HG03442 (cell line): ENCODE data around the gene LMO7.

Experiments used
- ATAC-seq: cut with Tn5 transposase; IDR thresholded peaks from one replicate; pipeline ENCODE4 v1.9.1; 2021; ENCODE audit warnings: mild to moderate bottlenecking, moderate library complexity; ENCODE audit not compliant: unreplicated experiment

The LMO7 gene

DNA sequence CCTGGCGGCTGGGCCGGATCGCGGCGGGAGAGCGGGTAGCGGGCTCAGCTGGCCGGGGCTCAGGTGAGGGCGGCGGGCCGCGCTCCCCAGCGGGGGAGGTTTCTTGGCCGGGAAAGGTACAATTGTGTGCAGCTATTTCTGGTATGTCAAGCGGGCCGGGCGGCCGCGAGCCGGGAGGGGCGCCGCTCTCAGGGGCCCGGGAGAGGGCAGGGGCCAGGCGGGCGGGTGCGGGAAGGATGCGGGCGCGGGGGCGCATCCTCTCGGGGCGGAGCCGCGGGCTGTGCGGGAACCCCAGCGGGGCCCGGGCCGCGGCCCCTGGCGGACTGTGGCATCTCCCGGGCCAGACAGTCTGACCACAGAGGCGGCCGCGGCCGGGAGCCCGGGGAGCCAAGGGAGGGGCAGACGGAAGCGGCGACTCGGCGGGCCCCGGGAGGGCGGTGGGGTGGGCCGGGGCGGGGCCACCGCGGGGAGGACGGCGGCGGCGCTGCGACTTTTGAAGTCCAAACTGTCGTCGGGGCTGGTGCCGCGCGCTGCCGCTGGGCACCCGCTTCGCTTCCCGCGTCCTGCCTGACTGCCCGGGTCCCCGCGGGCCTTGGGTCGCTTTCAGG, at the start of gene LMO7:
LMO7 (plus strand) TSS at position 503 of the 608 bp plus-strand sequence. CDS start 328 bp downstream, outside the sequence.
- ATAC-seq = peak; percentile 67

DNA sequence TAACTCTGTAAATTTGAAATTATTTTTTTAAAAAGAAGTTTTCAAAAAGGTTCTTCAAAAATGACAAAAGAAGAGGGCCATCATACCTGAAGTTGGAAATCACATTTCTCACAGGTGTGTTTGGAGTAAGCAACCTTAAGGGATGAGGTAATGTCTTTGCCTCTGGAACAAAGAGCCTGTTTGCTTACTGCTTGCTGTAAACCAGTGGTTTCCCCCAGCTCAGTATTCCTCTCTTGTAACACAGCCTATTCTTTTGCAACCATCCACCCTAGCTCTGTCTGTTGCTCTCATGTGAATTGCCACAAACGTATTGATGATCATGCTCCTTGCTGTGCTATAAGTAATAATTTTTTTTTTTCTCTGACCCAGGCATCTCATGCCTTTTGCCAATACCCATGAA, 48.5 kb upstream of the LMO7 start:
- ATAC-seq = no peak

DNA sequence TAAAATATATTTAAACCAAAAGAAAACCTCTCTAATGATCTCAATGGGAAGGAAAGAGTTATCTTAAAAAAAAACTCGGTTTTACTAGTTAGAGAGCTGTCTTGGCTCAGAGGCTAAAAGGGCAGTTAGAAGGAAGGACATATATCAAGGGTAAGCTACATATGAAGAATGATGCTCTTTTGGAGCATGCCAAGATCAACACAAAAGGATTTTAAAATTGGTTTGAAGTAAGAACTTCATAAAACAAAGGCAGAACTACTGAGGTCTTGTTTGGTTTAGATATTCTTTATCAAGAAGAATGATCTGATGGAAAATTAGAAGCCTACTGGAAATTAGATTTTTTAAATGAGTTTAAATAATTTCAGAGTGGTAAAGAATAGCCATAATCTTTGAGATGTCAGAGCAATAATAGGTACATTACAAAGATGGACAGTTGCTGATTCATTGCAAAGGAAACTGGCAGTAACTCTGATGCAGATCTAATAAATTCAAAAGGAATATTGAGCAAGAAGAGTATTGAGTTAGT, 39.4 kb upstream of the LMO7 start:
- no peak for ATAC-seq

DNA sequence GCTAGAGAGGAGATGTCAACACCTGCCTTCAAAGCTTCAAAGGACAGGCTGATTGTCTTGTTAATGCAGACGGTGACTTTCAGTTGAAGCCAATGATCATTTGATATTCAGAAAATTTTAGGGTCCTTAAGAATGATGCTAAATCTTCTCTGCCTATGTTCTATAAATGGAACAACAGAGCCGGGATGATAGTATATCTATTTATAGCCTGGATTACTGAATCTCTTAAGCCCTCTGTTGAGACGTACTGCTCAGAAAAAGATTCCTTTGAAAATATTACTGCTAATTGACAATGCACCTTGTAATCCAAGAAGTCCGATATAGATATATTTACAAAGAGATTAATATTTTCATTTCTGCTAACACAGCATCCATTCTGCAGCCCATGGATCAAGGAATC, 35.8 kb upstream of the LMO7 start:
- no peak for ATAC-seq

DNA sequence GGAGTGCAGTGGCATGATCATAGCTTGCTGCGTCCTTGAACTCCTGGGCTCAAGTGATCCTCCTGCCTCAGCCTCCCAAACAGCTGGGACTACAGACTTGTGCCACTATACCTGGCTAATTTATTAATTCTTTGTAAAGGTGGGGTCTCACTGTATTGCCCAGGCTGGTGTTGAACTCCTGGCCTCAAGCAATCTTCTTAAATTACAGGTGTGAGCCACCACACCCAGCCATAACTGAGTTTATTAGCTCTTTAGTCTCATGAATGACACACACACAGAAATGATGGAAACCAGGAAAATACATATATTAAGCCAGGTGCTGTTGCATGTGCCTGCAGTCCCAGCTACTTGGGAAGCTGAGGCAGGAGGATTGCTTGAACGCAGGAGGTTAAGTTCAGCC, 33.1 kb upstream of the LMO7 start:
- ATAC-seq = no peak

DNA sequence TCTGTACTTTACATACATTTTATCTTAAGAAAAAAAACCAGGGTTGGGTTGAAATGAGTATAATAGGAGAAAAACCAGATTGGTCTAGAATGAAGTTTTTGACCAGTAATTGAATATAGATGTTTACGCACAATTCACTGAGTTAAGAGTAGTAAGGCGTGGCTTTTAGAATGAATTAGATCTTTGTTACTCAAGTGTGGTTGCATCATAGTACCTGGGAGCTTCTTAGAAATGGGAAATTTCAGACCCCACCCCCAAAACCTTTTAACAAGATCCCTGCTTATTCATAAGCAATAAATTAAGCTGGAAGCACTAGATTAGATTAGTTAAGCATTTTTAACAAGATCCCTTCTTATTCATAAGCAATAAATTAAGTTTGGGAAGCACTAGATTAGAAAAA, 28.7 kb upstream of the LMO7 start:
- ATAC-seq = no peak

DNA sequence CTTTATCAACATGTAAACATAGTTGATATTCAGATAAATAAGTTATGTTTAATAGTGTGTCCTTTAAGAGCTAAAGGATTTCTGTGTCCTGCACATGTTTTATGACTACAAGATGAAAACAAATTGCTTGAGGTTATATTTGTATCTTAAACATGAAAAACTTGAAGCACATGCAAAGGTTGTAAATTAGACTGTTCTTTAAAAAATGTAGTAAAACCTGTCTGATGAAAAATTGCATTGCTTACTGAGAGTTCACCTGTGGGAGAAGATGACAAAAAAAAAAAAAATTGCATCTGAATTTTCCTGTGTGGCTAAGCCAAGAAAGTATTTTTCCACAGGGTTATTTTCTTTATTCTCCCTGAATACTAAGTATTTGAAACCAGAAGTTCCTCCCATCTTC, 25.7 kb upstream of the LMO7 start:
- no peak for ATAC-seq

DNA sequence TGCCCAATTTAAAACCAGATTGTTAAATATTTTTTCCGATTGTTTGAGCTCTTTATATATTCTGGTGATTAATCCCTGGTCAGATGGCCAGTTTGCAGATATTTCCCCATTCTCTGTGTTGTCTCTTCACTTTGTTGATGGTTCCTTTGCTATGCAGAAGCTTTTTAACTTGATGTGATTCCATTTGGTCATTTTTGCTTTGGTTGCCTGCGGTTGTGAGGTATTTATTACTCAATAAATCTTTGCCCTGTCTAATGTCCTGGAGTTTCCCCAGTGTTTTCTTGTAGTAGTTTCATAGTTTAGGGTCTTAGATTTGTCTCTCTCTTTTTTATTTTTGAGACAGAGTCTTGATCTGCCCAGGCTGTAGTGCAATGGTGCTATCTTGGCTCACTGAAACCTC, 23.8 kb upstream of the LMO7 start:
- ATAC-seq = no peak

DNA sequence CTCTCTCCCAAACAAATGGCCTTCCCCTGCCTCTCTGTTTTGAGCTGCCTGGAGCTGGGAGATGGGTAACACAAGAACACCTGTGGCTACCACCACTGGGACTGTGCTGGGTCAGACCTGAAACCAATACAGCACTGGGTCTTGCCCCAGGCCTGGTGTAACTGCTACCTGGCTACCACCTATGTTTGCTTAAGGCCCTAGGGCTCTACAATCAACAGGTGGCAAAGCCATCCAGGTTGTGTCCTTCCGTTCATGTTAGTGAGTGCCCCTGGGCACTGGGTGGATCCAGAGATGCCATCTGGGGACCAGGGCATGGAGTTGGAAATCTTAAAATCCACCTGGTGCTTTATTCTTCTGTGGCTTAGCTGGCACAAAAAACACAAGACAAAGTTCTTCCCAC, 18.9 kb upstream of the LMO7 start:
- ATAC-seq = no peak

DNA sequence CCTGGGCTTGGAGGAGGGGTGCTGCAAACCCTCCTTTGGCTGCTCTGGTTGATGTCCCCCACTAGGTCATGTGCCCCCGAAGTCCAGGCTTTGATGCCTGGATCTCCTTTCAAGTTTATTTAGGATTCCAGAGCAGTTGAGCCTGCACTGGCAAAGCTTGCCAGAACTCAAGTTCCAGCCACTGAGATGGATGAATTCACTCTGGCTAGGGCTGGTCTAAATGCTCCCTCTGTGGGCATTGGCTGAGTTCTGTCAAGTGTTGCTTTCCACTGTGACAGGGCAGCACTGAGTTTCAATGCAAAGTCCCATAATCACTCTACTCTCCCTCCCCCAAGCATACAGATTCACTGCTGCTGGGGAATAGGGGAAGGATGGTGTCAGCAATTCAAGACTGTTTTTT, 17.8 kb upstream of the LMO7 start:
- ATAC-seq = no peak

DNA sequence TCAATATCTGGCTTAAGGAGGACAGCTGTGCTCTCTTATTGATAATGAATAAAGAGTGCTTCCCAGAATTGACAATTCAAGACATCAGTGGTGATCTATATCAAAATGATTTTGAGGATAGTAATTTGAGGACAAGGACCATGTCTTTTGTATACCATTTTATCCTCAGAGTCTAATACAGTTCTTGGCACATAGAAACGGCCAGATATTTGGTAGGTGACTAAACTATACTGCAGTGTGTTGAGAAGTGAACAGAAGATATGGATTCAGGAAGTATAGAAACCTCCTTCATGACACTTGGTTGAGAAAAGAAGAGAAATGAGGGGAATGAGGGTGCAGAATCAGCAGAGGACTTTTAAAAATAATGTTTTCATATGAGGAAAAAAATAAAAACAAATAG, 16.1 kb upstream of the LMO7 start:
- no peak for ATAC-seq

DNA sequence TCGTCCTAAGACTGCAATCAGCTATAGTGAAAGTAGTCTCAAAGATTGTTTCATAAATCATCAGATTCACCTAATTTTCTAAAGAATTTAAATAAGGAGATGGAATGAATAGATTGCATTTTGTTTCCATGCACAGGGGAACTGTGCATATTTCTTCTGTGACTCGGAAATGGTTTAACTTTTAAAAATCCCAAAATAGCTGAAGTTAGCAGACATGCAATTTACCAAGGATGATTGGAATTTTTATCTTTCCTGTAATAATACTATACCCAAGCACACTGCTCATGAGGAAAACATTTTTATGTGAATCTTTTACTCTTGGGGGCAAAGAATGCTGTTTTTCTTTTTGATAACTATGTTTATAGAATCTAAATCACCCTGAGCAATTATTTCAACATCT, 15.0 kb upstream of the LMO7 start:
- no peak for ATAC-seq

DNA sequence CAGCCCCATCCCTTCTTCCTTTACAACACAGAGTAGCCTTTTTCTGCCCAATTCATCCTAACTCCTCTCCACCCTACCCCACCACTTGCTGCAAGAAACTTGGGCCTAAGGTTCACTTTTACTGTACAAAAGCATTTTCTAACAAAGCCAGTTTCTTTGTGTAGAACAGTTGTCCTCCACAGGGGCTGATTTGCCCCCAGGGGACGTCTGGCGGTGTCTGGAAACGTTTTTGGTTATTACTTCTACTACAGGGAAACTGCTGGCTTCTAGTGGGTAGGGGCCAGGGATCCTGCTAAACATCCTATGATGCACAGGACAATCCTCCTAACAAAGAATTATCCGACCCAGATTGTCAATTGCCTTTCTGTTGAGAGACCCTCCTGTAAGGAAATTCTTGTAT, 7.3 kb upstream of the LMO7 start:
- ATAC-seq = no peak

DNA sequence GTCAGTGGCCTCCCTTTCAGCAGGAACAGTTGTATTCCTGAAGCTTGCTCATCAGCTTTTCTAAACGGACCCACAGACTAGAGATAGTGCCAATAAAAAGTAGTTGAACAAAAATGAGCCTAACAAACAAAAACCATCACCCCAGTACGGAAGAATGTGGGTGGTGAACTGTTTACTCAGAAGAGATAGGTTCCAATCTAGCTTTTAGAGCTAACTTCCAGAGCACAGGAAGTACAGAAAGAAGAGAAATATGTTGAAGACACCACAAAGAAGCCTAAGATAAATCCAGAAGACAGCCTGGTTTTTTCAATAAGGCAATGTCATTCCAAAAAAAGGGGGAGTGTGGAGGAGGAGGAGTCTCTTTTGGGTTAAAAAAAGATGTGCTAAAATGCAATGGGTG, 2.8 kb upstream of the LMO7 start:
- no peak for ATAC-seq

DNA sequence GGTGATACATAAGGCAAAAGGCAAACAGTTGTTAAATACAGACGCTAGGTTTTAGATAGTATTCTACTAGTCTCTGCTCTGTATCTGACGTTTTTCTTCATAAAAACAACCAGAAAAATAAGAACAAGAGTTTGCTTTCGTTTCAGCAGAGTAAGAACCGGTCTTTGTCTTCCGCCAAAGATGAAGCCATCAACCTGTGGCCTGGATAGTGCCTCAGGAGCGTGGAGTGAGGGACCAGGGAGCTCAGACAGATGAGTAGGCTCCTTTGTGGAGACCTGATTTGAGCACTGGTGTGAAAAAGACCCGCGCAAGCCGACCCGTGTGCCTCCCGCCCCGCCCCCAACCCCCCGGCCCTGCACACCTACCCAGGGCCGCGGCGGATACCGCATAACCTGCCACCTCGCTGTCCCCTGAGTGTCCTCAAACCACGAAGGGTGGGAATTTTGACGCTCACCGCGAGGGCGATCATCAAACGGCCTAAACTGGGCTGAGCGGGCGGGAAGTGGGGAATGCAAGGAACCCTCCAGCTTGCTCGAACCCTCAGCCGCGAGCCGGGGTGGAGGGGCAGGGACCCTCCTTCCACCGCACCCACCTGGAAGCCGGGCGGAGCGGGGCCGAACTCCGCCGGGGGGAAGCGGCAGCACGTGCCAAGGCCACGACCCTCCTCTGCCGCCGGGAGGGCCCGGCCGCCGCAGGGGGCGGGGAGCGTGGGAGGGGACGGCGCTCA, 866 bp upstream of the LMO7 start:
- no peak for ATAC-seq

DNA sequence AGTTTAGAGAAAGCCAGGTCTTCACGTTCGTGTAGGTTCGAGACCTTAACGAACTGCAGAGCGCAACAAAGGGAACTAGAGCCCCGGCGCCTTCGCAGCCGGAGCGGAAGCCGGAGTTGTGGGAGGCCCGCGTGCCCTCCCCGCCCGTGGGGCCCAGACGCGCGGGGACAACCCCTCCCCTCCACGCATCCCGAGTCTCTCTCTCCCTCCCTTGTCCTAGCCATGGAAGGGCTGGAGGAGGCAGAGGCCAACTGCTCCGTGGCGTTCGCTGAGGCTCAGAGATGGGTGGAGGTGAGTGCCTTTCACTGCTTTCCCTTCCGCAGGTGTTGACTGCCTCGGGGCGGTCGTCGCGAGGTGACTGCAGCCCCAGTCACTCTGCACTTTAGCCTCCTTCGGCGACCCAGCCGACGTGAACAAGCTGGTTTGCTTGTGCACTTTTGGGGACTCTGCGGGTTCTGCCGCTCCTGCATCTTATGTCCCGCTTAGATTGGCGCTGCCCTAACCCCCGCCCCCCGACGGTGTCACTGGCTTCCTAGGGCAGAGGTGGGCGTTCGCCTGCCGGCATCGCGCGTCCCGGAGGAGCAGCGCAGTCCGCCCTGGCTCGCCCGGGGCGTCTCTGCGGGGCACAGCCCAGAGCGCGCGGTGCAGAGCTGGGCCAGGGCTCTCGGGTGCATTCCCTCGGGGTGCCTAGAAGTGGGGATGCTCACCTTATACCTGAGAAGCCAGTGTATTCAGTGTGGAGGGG, 478 bp downstream of the LMO7 start:
- ATAC-seq = peak; percentile 41

DNA sequence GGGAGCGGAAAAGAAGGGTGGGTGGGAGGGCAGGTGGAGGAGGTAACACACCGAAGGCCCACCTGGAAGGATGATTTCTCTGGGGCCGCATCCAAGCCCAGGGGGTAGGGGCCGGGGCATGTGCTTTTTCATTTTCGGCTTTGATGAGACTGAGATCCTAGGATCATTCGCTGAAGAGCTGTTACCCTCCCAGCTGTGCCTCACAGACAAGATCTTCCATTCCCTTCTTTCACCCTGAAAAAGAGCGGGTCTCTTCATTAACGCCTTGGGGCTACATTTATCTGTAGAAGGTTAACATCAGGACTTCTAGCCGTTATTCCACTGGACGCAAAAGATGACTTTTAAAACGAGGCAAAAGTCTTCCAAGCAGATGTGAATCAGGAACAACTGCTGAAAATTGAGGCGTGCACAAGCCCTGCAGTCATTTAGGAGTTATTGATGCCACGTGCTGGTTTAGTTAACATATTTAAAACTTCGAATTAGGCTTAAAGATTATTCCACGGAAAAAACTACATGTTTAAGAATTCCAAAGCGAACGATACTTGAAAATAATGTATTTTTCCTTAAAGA, 1.1 kb downstream of the LMO7 start:
- ATAC-seq = no peak

DNA sequence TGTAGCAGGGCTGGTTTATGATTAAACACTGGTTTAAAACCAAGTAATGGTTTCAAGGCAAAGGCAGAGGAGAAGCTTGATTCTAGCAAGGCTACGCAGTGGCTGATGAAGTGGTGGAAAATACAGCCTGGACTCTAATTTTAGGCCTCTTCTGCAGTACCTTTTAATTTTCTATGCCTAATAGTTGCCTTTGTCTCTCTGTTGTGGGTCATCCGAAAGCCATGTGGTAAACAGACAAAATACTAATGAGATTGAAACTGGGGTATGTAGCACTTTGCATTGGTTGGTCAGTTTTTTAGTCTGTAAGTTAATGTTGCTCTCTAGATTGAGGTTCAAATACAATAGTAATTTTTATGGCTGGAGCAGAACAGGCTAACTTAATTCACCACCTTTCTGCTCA, 3.3 kb downstream of the LMO7 start:
- no peak for ATAC-seq

DNA sequence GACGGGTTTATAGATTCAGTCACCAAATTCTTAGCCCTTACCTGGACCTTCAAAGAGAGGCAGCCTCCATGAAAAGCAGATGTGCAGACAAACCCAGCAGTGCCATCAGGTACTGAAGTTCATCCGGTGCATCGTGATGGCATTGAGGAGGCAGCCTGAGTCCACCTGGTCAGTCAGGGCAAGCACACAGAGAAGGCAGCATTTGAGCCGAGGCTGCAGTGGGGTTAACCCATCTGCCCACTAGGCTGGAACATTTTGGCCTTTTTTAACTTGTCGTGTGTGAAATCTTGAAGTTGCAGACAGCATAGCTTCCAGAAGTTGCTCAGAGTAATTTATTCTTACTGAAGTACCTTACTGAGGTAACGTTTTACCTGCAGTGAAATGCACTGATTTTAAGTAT, 4.9 kb downstream of the LMO7 start:
- ATAC-seq = no peak

DNA sequence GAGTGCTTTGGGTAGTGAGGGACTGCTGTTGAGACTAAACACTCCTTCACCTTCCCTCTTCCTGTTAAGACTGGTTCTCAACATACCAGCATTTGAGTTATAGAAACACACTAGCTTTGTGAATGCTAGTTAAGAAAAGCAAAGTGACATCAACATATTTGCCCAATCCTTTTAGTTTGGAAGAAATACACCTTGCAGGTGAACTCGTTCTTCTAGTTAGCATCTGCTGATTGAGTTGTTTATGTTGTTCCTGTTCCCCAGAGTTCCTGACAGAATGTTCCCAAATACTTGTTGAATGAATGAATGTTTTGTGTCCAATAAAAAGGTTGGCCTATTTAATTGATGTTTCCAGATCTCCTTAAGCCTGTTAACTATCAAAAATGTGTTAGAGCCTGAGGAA, 7.1 kb downstream of the LMO7 start:
- ATAC-seq = no peak

DNA sequence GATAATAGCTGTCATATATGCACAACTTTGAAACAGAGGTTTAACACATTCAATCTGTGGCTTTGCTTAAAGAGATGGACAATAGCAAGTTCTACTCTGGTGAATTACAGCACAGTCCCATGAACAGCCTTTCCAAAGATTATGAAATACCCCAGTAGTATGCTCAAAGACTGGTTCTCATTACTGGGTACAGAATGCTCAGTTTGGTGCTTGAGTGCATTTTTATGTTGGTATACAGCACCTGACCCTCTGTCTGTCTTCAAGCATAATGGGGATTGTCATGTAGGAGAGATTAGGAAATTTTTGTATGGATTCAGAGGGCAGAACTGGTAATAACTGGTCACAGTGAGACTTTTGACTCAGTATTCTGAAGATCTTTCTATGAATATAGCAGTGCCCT, 7.6 kb downstream of the LMO7 start:
- ATAC-seq = no peak

DNA sequence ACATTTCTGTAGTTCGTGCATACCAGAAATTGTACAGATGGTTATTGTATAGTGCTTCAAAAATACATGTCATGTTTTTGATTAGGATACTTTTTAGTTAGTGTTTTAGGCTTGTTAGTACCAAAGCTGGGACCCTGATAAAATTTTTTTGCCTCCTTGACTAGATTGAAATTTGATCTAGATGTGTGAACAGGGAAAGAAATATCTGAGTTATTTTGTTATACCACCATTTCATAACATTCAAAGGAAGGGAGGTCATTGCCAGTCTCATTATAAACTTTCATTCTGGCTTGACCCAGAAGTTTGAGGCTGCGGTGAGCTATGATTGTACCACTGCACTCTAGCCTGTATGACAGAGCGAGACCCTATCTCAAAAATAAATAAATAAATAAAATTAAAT, 9.0 kb downstream of the LMO7 start:
- ATAC-seq = no peak
